HG03066 (cell line): Measurements from ENCODE around the gene TMEM81.

ENCODE experiments used
- ATAC-seq: cut with Tn5 transposase; IDR thresholded peaks from one replicate; pipeline ENCODE4 v1.9.1; 2021; ENCODE audit warnings: low read depth; ENCODE audit not compliant: unreplicated experiment

TMEM81 gene

DNA sequence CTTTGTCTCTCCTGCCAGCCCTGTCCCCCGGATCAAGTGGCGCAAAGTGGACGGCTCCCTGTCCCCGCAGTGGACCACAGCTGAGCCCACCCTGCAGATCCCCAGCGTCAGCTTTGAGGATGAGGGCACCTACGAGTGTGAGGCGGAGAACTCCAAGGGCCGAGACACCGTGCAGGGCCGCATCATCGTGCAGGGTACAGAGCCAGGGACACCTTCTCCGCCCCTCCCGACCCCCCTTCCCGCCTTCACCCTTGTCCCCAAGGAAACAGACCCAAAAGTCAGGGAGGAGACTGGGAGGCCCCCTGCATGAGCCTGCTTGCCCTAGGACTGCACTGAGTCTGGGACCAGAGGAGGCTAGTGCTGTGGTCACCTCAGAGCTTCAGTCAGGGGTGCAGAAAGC, 23.0 kb downstream of the TMEM81 start:
- ATAC-seq = no peak

- ATAC-seq = no peak
These were observed 23.5 kb downstream of the TMEM81 start for GRCh38 chr1:205060746-205061145.

GRCh38 chr1:205059660-205060059, 24.6 kb downstream of the TMEM81 start:
- ATAC-seq = no peak

DNA sequence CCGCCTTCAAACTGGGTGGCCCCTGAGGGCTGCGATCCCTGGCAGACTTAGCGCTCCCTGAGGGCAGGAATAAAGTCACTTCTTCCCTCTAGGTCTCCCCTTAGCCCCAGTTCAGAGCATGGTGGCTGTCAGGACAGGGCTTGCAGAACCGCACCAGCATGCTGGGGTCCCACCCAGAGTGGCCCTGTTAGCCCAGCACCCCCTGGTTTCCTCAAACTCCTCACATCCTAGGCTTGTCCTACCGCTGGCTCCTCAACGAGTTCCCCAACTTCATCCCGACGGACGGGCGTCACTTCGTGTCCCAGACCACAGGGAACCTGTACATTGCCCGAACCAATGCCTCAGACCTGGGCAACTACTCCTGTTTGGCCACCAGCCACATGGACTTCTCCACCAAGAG, 25.4 kb downstream of the TMEM81 start:
- ATAC-seq = no peak

- ATAC-seq = no peak
These were observed 26.3 kb downstream of the TMEM81 start for GRCh38 chr1:205057808-205058575.

DNA sequence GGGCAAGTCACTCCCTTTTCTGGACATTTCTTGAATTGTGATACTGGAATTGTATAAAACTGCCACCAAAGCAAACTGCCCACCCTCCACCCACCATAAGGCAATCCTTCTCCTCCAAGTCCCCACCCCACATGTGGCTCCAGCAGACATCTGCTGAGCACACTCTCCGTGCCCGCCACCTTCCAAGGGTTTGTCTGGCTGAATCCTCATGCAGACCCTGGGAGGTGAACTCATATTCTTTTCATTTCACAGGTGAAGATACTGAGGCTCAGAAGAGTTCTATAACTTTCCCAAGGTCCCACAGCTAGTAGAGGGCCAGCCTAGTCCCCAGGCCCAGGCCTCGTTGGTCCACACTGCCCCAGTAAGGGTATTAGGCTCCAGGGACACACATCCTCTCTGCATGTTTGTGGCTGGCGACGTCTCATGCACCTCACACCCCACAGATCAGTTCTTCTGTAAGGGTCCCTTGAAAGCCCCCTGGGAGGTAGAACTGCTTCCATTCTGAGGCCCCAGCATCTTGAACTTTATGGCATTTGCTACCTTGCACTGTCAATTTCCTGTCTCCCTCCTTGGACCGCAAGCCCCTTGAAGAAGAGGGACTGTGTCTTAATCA, 27.2 kb downstream of the TMEM81 start:
- ATAC-seq = no peak

- ATAC-seq = no peak
These were observed 28.1 kb downstream of the TMEM81 start for GRCh38 chr1:205056188-205056611.

DNA sequence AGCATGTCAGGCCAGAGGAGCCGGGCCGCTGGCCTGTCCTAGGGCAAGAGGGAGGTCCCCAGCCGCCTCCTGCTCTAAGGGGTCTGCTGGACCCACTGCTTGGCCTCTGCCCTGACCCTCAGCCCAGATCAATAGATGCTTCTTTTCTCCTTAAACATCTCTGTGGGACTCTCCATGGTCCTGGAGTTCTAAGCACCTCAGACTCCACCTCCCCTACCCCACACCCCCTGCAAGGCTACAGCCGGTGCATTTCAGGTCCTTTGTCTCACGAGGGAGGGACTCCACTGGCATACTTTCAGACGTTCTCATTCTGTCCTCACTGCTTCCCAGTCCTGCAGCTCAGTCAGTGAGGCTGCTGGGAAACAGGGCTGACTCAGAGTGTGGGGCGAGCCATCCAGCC, 30.2 kb downstream of the TMEM81 start:
- no peak for ATAC-seq

DNA sequence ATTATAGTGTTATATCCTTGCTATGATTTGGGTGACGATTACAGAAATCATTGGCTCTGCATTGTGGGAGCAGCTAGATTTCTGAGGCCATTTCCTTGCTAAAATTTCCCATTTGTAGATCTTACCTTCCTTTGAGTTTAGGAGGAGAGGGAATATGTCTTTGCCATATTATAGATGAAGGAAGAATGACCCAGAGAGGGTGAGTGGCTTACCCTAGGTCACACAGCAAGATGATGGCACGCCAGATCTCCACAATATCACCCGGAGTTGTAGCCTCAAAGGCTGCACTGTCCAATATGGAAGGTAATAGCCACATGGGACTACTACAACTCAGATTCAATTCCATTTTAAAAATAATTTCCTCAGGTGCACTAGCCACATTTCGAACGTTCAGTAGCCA, 31.0 kb downstream of the TMEM81 start:
- no peak for ATAC-seq

GRCh38 chr1:205052690-205053089, 31.6 kb downstream of the TMEM81 start:
- no peak for ATAC-seq

GRCh38 chr1:205049479-205049878, 34.8 kb downstream of the TMEM81 start:
- ATAC-seq = no peak

DNA sequence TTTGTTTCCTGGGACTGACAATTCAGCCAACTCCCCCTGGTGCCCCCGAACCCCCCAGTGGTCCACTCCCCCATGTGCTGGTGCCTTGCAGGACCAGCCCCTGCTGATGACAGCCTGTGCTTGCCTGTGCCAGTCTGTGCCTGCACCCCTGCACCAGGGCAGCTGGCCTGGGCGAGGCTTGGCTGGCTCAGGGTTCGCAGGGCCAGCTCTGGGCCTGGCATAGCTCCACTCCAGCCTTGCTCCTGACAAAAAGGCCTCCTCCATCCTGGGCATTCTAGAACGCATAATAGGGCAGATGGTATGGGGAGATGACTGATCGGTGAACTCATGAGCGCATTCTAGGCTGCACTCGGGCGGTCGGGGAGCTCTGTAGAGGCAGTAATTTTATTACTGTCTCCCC, 35.9 kb downstream of the TMEM81 start:
- no peak for ATAC-seq

GRCh38 chr1:205047764-205048231, 36.5 kb downstream of the TMEM81 start:
- no peak for ATAC-seq

GRCh38 chr1:205046870-205047269, 37.4 kb downstream of the TMEM81 start:
- no peak for ATAC-seq

DNA sequence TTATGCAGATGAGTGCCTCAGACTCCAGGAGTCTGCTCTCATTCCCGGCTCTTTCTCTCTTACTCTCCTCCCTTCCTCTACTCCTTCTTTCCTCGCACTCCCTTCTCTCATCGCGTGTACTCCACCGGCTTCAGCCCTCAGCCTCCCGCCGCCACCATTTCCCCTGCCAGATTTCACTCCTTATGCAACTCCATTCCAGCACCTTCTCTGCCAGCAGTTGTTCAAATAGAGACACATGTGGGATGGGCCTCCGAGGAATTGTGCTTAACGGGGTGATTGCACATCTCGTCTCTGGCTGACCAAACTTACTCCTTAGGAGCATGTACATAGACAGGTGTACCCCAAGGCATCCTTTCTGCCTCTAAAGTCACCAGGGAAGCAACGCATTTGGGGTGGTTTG, 39.1 kb downstream of the TMEM81 start:
- ATAC-seq = no peak

DNA sequence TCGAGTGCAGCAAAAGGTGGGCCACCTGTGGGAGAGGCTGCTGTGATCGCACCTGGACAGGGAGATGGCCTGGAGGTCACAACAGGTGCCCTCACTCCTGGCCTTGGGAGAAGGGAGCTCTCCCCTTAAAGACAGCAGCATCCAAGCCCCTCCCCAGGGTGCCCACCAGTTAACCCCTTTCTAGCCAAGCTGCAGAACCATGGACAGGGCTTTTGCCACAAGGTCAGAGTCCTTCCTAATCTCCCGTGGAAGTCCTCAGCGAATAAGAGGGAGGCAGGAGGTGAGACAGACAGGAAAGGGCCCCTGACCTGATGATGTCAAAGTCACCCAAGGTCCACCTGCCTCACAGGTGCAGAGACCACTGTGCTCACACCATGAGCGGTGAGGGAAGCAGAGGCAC, 39.5 kb downstream of the TMEM81 start:
- ATAC-seq = no peak

DNA sequence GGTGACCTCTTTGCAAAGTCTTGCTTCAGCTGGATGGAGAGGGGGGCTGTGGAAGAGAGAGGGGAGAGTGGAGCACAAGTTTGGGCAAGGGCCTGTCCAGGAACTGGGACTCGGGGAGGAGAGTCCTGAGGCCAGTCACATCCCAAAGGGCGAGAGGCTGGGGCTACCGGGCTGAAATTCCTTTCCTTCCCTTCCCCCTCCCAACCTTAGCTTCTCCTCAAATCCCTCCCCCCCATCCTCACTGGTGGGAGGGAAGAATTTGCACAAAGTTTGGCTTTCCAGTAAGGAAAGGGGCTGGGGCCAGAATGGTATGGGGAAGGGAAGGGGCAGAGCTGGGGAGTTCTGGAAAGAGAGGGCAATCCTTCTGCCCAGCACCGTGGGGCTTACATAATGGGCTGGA, 40.4 kb downstream of the TMEM81 start:
- ATAC-seq = no peak

- no peak for ATAC-seq
These were observed 41.1 kb downstream of the TMEM81 start, which contains the start of gene CNTN2 for GRCh38 chr1:205042911-205043806. TSS of gene CNTN2 (plus strand) at chr1:205043212. CDS start at chr1:205053186, 9,974 bp downstream.

GRCh38 chr1:205041998-205042910, 42.0 kb downstream of the TMEM81 start:
- no peak for ATAC-seq
